Measurements from ENCODE around the gene SH3RF1.

GRCh38 chr4:169179609-169180521 lies 90.9 kb downstream of the SH3RF1 start:
- no peak for TF ChIP-seq ZNF274 (CRISPR knock-in tag; IDR thresholded peaks at IDR 0.05)
- TF ChIP-seq XRCC5 (optimal IDR thresholded peaks at IDR 0.05; ENCODE audit: low read length), result no peak
- no peak for TF ChIP-seq TBL1XR1 (IDR thresholded peaks at IDR 0.05; ENCODE audit: borderline replicate concordance, low read length, partially characterized antibody)
- TF ChIP-seq RELA (CRISPR knock-in tag; IDR thresholded peaks at IDR 0.05), result no peak
- TF ChIP-seq SMC3 (IDR thresholded peaks at IDR 0.05; ENCODE audit: low read length), result no peak

Measured in HepG2 (cell line).